HCT116 (cell line): ENCODE data around the gene MTHFD2L. TPM values are rescaled to one million over a fixed set of nuclear protein-coding genes. Genes with fewer than 3 reads are reported as not detected.

Experiments
- ATAC-seq: fragments of 200-7000 bp; cut with Tn5 transposase; 2 replicates; pipeline ENCODE4 v1.9.1; 2020; ENCODE audit warnings: mild to moderate bottlenecking, moderate library complexity
- BruUV-seq: library from RNA; stranded (reverse); fragments of 400-500 nt; replicated peaks from 2 replicates; lab custom pipeline; 2021; lab: Mats Ljungman, UMichigan
- CTCF ChIA-PET: fragments of 300-600 bp; sonication (Branson Sonifier 250); formaldehyde crosslinking; loops from one replicate; lab custom pipeline; 2021; ENCODE audit warnings: antibody characterized with exemption; lab: Charles Lee
- POLR2A ChIA-PET: fragments of 300-600, 350-600 bp; sonication (Branson Sonifier 250); formaldehyde crosslinking; loops from one replicate; lab custom pipeline; 2021; ENCODE audit warnings: antibody characterized with exemption; lab: Charles Lee
- RAD21 ChIA-PET, 2 experiments: fragments of 300-600 bp; sonication (Branson Sonifier 250); formaldehyde crosslinking; loops; one replicate each; lab custom pipeline; 2023; ENCODE audit warnings: low total read pairs in 2 of 2; ENCODE audit not compliant: uncharacterized antibody in 2 of 2, unreplicated experiment in 2 of 2, low non-redundant PET in 1 of 2; lab: Charles Lee
- DNase-seq: peaks from one replicate; pipeline ENCODE4 v3.0.0-alpha.2; 2010; ENCODE audit warnings: low read depth, low spot score
- H2AFZ ChIP-seq: fragments of 200-600 bp; shearing (Covaris generic), sonication (generic); 2 replicates; pipeline ENCODE4 v1.6.1; 2017; ENCODE audit warnings: low read depth, mixed run types, mixed read lengths, antibody characterized with exemption, low read length; ENCODE audit not compliant: poor library complexity, severe bottlenecking
- H3K27ac ChIP-seq: 2 replicates; pipeline ENCODE4 v1.5.1; 2012; ENCODE audit warnings: low read depth, low read length
- H3K27me3 ChIP-seq: fragments of 200-600 bp; sonication (generic); 2 replicates; pipeline ENCODE4 v1.6.1; 2016; ENCODE audit warnings: mixed run types, low read length, mixed read lengths; ENCODE audit not compliant: insufficient read depth
- H3K36me3 ChIP-seq, 2 experiments: fragments of 200-500 bp in 1 of 2; fragments of 200-600 bp in 1 of 2; sonication (Bioruptor generic) in 1 of 2; sonication (generic) in 1 of 2; 2 replicates each; pipeline versions ENCODE4 v1.5.1 to v1.6.1; 2014 to 2016; ENCODE audit warnings: low read length in 2 of 2, inconsistent platforms in 1 of 2, mixed read lengths in 1 of 2, mixed run types in 1 of 2; ENCODE audit not compliant: insufficient read depth in 2 of 2, control insufficient read depth in 1 of 2
- H3K4me1 ChIP-seq, 2 experiments: fragments of 200-600 bp in 1 of 2; sonication (generic) in 1 of 2; 2 replicates each; pipeline versions ENCODE4 v1.5.1 to v1.6.1; 2012 to 2017; ENCODE audit warnings: low read length in 2 of 2, inconsistent platforms in 1 of 2, mild to moderate bottlenecking in 1 of 2, mixed read lengths in 1 of 2, mixed run types in 1 of 2, moderate library complexity in 1 of 2; ENCODE audit not compliant: insufficient read depth in 2 of 2, control insufficient read depth in 1 of 2
- H3K4me2 ChIP-seq: fragments of 200-600 bp; sonication (generic); 2 replicates; pipeline ENCODE4 v1.6.1; 2017; ENCODE audit warnings: mixed run types, low read length, mixed read lengths
- H3K4me3 ChIP-seq, 2 experiments: fragments of 200-600 bp in 1 of 2; sonication (generic) in 1 of 2; replicated peaks in 1 of 2; 2 replicates each; pipeline ENCODE4 v1.5.1; 2011 to 2016; ENCODE audit warnings: low read length in 2 of 2, control low read depth in 1 of 2, low read depth in 1 of 2, mild to moderate bottlenecking in 1 of 2, mixed read lengths in 1 of 2, mixed run types in 1 of 2
- H3K79me2 ChIP-seq: fragments of 200-600 bp; sonication (generic); 2 replicates; pipeline ENCODE4 v1.6.1; 2017; ENCODE audit warnings: mild to moderate bottlenecking, mixed run types, low read length, moderate library complexity, mixed read lengths; ENCODE audit not compliant: insufficient read depth
- H3K9ac ChIP-seq: fragments of 200-600 bp; sonication (generic); 2 replicates; pipeline ENCODE4 v1.6.1; 2016; ENCODE audit warnings: low read length, mixed read lengths
- H3K9me2 ChIP-seq: fragments of 200-600 bp; sonication (generic), shearing (Covaris generic); 2 replicates; pipeline ENCODE4 v1.6.1; 2017; ENCODE audit warnings: mixed run types, mild to moderate bottlenecking, moderate library complexity; ENCODE audit not compliant: insufficient read depth
- H3K9me3 ChIP-seq, 2 experiments: fragments of 200-500 bp in 1 of 2; fragments of 200-600 bp in 1 of 2; sonication (Bioruptor generic) in 1 of 2; sonication (generic) in 1 of 2; 2 replicates each; pipeline ENCODE4 v1.6.1; 2014 to 2017; ENCODE audit warnings: low read length in 2 of 2, mixed read lengths in 2 of 2, inconsistent platforms in 1 of 2, low read depth in 1 of 2, mild to moderate bottlenecking in 1 of 2, mixed run types in 1 of 2, moderate library complexity in 1 of 2; ENCODE audit not compliant: control insufficient read depth in 1 of 2, insufficient read depth in 1 of 2
- H4K20me1 ChIP-seq: fragments of 200-600 bp; sonication (generic), shearing (Covaris generic); 2 replicates; pipeline ENCODE4 v1.6.1; 2017; ENCODE audit warnings: mixed run types, mild to moderate bottlenecking, moderate library complexity; ENCODE audit not compliant: insufficient read depth
- POLR2A ChIP-seq: IDR thresholded peaks from 2 replicates; pipeline ENCODE4 v1.7.0; 2011; ENCODE audit warnings: borderline replicate concordance; ENCODE audit not compliant: insufficient read depth, insufficient read length; ENCODE audit errors: extremely low read depth
- RAD21 ChIP-seq: IDR thresholded peaks from 2 replicates; pipeline ENCODE4 v1.6.1; 2012; ENCODE audit warnings: low read depth, mild to moderate bottlenecking
- SP1 ChIP-seq: IDR thresholded peaks from 2 replicates; pipeline ENCODE4 v1.6.1; 2012; ENCODE audit warnings: low read depth
- SRF ChIP-seq: IDR thresholded peaks from 2 replicates; pipeline ENCODE4 v1.6.1; 2012; ENCODE audit warnings: low read depth
- YY1 ChIP-seq: IDR thresholded peaks from 2 replicates; pipeline ENCODE4 v1.6.1; 2011; ENCODE audit warnings: low read length, low read depth, moderate library complexity, mild to moderate bottlenecking; ENCODE audit not compliant: insufficient replicate concordance; ENCODE audit errors: extremely low read depth
- ZFX ChIP-seq: fragments of 450-650 bp; IDR thresholded peaks from 2 replicates; pipeline ENCODE4 v1.6.1; 2017
- intact Hi-C: fragments of 100-400 bp; cut with micrococcal nuclease; formaldehyde crosslinking; loops from 2 replicates; pipeline ENCODE4 v1.10.0; 2022
- total RNA-seq: library from RNA; stranded (reverse); gene quantifications from one replicate; pipeline ENCODE4 v1.2.1, GENCODE V29; 2021; ENCODE audit not compliant: unreplicated experiment
- TF ChIP-seq, protein P1 (sequence below), 3 experiments: fragments of 200-600 bp in 1 of 3; sonication (generic) in 1 of 3; IDR thresholded peaks in 2 of 3; conservative IDR thresholded peaks in 1 of 3; 2 replicates each; pipeline ENCODE4 v1.5.1; 2012 to 2017; ENCODE audit warnings: low read depth in 2 of 3, low read length in 2 of 3, antibody characterized with exemption in 1 of 3, borderline replicate concordance in 1 of 3, control low read depth in 1 of 3, mild to moderate bottlenecking in 1 of 3, mixed read lengths in 1 of 3, mixed run types in 1 of 3, moderate library complexity in 1 of 3; ENCODE audit not compliant: insufficient read depth in 1 of 3
- TF ChIP-seq, protein P2 (sequence below): IDR thresholded peaks from 2 replicates; pipeline ENCODE4 v1.6.1; 2012

Gene MTHFD2L
- total RNA-seq, 1 experiment from 2014 or later, result 15.0 TPM

DNA sequence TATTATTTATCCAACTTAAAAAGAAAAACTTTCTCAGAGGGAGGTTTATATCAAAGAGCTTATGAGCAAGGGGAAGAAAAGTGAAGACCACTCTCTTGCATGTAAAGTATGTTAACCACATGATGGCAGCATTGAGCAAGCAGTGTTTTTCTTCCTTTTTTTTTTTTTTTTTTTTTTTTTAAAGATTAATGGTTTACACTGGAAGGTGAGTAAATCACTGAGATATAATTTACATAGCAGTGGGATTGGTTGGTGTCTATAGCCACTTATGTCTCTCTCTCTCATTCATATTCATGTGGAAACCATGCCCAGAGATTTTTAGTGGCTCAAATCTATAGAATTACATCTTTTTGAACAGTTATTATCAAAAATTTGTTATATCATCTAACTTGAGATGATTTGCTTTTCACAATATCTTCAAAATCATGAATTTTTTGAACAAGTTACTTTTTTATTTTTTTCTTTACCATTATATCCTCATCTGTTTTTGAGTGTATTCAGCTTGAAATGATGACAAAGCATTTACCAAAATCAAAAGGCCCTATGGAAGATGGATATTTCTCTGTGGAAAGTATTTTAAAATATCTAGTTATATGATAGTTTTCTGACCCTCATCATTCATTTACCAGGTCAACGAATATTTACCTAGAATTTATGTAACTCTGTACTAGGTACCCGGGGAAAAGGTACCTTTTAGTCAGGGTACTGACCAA, 31.6 kb downstream of the MTHFD2L start:
- BruUV-seq, result no TSS peak
- intact Hi-C loops, result loop anchor here (1.0 to 2.0 kb wide), 2 partner anchors 122 to 485 kb away; no protein-coding TSS in a partner anchor
- RAD21 ChIA-PET, result interaction anchor here in 1 of 2 experiments (0.7 to 1.0 kb wide), 3 partner anchors 9 to 131 kb away, joined by 3 to 5 read pairs (median 3); no protein-coding TSS in a partner anchor
- Histone ChIP-seq H4K20me1 (no peaks in the 10 kb centered on the region), H3K9ac (no peak overlapping the region), H3K4me1 (peaks cover 0 to 7% of the 10 kb centered on the region in 2 experiments; a peak in 1 of 4 replicates), H3K27ac (no peak overlapping the region)
- CTCF ChIA-PET, result interaction anchor here (0.7 to 2.2 kb wide), 12 partner anchors 9 to 486 kb away, joined by 3 to 15 read pairs (median 4); no protein-coding TSS in a partner anchor
- peak; percentile 87 for TF ChIP-seq RAD21
- TF ChIP-seq, protein P1, sequence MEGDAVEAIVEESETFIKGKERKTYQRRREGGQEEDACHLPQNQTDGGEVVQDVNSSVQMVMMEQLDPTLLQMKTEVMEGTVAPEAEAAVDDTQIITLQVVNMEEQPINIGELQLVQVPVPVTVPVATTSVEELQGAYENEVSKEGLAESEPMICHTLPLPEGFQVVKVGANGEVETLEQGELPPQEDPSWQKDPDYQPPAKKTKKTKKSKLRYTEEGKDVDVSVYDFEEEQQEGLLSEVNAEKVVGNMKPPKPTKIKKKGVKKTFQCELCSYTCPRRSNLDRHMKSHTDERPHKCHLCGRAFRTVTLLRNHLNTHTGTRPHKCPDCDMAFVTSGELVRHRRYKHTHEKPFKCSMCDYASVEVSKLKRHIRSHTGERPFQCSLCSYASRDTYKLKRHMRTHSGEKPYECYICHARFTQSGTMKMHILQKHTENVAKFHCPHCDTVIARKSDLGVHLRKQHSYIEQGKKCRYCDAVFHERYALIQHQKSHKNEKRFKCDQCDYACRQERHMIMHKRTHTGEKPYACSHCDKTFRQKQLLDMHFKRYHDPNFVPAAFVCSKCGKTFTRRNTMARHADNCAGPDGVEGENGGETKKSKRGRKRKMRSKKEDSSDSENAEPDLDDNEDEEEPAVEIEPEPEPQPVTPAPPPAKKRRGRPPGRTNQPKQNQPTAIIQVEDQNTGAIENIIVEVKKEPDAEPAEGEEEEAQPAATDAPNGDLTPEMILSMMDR (IDR thresholded peaks at IDR 0.05 in 2 of 3, conservative IDR thresholded peaks at IDR 0.05 in 1 of 3; ENCODE audit: borderline replicate concordance in 1 of 3, insufficient read depth in 1 of 3, low read depth in 2 of 3, low read length in 2 of 3), result peak; percentile 64 to 81 (median 76)
- no peak for TF ChIP-seq YY1
- TF ChIP-seq POLR2A, result no peak
- TF ChIP-seq, protein P2, sequence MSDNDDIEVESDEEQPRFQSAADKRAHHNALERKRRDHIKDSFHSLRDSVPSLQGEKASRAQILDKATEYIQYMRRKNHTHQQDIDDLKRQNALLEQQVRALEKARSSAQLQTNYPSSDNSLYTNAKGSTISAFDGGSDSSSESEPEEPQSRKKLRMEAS, result no peak
- no peak for TF ChIP-seq SP1
- TF ChIP-seq ZFX, result no peak
- TF ChIP-seq SRF, result no peak
- TF ChIP-seq, all 23 proteins: peak for 2
- no peaks in the 10 kb centered on the region for H3K79me2 ChIP-seq
- H3K9me2 ChIP-seq, result no peaks in the 10 kb centered on the region
- no peak overlapping the region for H2AFZ ChIP-seq
- no peaks in the 10 kb centered on the region for H3K9me3 ChIP-seq
- H3K4me3 ChIP-seq, result no peak overlapping the region
- POLR2A ChIA-PET, result interaction anchor here (1.0 kb wide), 1 partner anchor 442 kb away, joined by 3 read pairs; no protein-coding TSS in a partner anchor
- 0 out of 4 replicates have a peak, but pooled peaks cover 0 to 6% of the 10 kb centered on the region in 2 experiments for H3K36me3 ChIP-seq
- ATAC-seq, result peak; percentile 73
- H3K4me2 ChIP-seq, result no peak overlapping the region
- DNase-seq, result peak; percentile 72
- no peaks in the 10 kb centered on the region for H3K27me3 ChIP-seq
